Suppressor macrophage treated with lipopolysaccharide for 1 hour (primary cell): ENCODE results near the gene PROCR.
"Not testable (repeated sequence)": the region's sequence is repeated elsewhere in the genome, so short reads cannot be mapped to it uniquely, and the experiment has no call there.

Experiments
- DNase-seq, 3 donors: peaks; one replicate each; pipeline ENCODE4 v3.0.0-alpha.2; 2020 to 2022

PROCR gene

DNA sequence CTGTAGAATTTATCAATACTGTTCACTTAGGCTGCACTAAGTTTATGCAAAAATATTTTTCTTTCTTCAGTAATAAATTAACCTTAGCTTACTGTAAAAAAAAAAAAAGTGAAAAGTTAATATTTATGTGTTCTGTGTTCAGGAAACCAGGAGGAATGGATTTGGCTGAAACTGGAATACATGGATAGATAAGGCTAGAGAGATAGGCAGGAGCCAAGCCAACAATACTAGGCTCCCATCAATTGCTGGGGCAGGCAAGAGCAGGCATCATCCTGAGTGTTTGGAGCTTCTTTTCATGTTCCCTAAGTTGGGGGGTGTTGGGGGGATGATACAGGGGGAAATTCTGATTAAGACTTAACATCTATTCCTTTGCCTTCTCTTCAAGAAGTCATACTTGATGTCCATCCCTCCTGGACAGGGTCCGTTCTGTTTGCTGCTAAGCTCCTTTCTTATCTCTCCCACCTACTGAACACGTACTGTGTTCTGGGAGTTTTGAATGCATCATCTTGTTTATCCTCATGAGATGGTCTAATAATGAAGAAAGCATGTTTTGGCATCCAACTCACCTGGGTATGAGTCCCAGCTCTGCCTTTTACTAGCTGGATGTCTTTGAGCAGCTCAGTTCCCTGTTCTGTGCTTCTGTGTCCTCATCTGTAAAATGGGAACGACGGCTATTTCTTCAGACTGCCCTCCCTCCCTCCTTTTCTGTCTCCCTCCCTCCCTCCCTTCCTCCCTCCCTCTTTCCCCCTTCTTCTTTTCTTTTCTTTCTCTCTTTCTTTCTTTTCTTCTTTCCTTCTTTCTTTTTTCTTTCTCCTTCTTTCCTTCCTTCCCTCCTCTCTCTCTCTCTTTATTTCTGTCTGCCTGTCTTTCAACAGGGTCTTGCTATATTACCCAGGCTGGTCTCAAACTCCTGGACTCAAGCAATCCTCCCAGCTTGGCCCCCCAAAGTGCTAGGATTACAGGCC is 6.4 kb upstream of the PROCR start:
- DNase-seq: no peak

DNA sequence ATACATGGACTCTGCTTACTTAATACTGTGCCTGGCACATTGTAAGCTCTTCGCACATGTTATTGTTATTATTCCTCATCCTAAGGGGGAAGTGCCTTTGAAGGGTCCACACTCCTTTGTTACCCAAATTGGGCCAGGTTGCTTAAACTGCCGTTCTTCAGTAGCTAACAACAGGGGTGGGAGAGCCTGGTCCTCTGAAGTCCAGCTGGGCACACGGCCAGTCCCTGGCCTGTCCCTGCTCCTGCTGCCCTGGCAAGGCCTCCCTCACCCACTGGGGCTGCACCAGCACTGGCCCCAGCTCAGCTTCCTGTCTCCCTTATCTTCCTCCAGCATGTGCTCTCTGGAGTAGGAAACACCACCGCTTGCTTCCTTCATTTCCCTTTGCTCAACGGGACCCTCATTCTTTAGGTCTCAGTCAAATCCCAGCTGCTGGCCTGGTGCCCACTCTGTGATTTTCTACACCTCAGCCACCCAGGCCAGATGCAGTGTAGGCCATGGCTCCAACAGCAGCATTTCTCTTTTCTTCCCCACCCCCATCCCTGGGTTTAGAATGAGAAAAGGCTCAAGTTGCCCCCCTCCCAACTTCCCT is 5.5 kb upstream of the PROCR start:
- DNase-seq: peak in 1 of 3 donors; percentile 6

- DNase-seq: no peak
These were observed 4.1 kb upstream of the PROCR start for GRCh38 chr20:35167787-35168186.

- not testable (repeated sequence) for DNase-seq
These were observed 3.0 kb upstream of the PROCR start for GRCh38 chr20:35168701-35169409.

GRCh38 chr20:35171438-35171752 is 477 bp upstream of the PROCR start:
- no peak for DNase-seq

DNA sequence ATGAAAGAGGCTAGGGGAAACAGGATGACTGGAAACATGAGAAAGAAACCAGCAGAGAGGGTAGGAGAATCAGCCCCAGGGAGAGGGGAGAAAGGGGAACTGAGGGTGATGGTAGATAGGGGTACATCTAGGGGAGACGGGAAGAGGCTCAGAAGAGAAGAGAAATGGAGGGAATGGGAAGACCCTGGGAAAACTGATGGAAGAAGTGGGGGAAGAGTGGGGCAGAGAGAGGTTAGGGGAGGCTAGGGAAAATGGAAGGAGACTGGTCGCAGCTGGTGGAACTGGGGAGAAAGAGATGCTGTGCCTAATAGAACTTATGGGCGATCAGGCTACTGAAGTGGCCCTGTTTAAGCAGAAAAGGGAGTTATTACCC is 548 bp downstream of the PROCR start:
- DNase-seq: no peak

- DNase-seq: no peak
These were observed 1.8 kb downstream of the PROCR start for GRCh38 chr20:35173576-35174192.

DNA sequence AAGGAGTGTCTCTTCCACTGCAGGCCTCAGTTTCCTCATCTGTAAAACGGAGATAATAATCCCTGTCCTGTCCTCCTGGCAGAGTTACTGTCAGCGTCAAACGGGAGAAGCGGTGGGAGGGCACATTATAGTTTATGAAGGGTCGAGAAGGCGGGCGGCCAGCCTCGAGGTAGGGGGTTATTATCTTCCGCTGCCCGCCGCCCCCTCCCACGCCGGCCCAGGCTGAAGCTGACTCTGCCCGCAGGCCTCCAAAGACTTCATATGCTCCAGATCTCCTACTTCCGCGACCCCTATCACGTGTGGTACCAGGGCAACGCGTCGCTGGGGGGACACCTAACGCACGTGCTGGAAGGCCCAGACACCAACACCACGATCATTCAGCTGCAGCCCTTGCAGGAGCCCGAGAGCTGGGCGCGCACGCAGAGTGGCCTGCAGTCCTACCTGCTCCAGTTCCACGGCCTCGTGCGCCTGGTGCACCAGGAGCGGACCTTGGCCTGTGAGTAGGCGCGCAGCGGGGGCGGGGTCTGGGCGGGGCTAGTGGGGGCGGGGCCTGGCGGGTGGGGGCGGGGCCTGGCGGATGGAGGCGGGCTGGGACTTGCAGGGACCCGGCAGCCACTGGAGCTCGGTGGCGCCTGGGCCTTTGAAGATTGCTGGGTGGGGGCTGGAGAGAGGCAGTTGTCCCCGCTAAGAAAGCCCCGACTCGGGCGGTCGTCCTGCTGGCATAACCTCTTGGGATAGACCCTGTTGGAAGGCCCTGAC is 2.8 kb downstream of the PROCR start:
- DNase-seq: no peak

DNA sequence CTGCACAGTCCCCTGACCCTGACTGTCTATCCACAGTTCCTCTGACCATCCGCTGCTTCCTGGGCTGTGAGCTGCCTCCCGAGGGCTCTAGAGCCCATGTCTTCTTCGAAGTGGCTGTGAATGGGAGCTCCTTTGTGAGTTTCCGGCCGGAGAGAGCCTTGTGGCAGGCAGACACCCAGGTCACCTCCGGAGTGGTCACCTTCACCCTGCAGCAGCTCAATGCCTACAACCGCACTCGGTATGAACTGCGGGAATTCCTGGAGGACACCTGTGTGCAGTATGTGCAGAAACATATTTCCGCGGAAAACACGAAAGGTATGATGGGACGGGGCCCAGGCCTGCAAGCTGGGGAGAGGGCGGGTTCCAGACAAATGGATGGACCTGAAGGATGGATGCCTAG is 4.3 kb downstream of the PROCR start:
- DNase-seq: no peak

DNA sequence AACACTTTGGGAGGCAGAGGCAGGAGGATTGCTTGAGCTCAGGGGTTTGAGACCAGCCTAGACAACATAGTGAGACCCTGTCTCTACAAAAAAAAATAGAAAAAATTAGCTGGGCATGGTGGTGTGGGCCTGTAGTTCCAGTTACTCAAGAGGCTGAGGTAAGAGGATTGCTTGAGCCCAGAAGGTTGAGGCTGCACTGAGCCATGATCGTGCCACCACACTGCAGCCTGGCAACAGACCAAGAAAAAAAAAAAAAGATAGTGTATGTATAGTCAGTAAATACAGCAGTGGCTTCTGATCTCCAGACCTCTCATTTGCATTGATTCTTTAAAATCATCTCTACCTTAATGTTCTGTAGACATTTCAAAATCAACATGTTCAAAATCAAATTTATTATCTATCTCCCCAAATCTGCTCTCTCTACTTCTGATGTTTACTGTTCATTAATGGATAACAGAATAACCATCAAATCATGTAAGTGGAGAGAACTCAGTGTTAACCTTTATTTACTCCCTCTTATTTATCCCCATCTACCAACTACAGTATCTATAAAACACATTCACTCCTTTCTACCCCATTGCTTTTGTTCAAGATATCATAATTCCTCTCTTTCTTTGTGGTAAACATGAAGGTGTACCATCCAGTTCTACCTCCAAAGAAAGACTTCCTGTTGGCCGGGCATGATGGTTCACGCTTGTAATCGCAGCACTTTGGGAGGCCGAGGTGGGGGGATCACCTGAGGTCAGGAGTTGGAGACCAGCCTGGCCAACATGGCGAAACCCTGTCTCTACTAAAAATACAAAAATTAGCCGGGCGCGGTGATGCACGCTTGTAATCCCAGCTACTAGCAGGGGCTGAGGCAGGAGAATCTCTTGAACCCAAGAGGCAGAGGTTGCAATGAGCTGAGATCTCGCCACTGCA is 7.7 kb downstream of the PROCR start:
- DNase-seq: no peak

- DNase-seq: no peak
These were observed 8.4 kb downstream of the PROCR start for GRCh38 chr20:35180266-35180665.

DNA sequence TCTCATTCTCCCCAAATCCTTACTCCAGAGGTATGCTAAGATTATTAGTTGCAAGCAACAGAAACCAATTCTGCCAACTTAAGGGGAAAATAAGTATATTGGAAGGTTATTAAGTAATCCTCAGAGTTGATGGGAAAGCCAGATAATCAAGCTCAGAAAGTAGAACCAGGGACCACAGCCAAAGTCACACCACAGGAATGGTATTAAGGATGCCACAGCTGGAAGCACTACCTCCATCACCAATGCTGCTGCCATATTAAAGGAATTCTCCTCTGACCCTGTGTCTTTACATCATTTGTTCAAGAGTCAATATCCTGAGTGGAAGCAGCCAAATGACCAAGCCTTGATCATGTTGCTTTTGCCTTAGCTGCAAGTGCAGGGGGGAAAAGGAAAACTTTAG is 9.9 kb downstream of the PROCR start:
- no peak for DNase-seq

DNA sequence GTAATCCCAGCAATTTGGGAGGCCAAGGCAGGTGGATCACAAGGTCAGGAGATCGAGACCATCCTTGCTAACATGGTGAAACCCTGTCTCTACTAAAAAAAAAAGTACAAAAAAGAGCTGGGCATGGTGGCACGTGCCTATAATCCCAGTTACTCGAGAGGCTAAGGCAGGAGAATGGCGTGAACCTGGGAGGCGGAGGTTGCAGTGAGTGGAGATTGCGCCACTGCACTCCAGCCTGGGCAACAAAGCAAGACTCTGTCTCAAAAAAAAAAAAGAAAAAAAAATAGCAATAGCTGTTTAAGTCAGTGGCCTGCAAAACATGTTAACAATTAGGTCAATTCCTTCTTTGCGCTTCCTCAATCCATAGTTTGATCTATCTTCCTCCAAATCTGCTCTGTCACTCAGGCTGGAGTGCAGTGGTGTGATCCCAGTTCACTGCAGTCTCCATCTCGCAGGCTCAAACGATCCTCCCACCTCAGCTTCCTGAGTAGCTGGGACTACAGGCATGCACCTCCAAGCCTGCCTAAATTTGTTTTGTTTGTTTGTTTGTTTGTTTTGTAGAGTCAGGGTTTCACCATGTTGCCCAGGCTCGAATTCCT is 14.9 kb downstream of the PROCR start:
- DNase-seq: not testable (repeated sequence)

DNA sequence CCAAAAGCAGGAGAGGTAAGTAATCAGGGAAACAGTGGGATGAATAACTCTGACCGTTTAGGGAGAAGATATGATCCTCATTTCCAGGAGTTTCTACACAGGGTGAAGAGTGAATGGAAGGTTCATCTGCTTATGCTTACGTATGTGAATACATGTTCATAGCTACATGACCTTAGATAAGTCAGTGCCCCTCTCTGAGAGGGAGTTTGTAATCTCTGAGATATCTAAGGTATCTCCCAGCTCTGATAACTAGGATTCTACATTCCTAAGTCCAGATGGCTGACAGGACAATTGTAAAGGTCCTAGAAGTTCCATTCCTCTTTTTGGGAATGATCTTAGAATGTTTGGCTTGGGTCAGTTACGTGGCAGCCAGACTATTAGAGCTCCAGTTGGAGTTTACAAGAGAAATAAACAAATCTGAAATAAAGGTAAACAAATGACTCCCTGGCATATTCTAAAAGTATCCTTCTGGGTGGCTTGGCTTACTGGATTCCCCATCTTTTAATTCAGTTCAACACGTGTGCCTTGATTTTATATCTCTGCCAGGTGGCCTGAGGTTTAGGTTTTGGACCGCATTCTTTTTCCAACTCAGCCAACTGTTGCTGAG is 15.8 kb downstream of the PROCR start:
- DNase-seq: no peak

GRCh38 chr20:35189223-35189622 is 17.4 kb downstream of the PROCR start:
- not testable (repeated sequence) for DNase-seq

GRCh38 chr20:35190556-35190955 is 18.7 kb downstream of the PROCR start:
- no peak for DNase-seq

DNA sequence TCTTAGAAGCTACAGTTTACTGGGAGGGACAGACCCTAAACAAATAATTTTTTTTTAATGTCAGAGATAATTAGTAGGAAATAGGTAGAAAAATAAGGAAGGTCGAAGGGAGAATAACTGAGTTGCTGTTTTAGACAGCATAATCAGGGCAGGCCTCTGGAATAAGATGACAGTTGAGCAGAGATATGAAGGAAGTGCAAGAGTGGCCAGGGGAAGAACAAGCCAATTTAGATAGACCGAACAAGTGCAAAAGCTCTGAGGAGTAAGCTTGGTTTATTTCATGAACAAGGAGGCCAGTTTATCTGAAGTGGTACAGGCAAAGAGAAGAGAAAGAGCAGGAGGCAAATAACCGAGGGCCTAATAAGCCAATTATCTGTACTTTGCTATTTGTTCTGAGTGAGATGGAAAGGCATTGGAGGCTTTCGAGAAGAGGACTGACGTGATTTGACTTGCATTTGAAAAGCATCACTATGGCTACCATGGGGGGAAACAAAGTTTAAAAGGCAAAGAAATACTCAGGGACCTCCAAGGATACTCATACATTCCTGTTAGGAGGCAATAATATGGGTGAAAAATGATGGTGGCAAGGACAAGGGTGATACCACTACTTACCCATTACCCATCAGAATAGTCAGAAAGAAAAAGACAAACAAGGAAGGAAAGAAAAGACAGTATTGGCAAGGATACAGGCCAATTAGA is 19.7 kb downstream of the PROCR start:
- DNase-seq: no peak

GRCh38 chr20:35192118-35192872 is 20.4 kb downstream of the PROCR start:
- no peak for DNase-seq
